ENCODE results near the gene S100A9.

The S100A9 gene

DNA sequence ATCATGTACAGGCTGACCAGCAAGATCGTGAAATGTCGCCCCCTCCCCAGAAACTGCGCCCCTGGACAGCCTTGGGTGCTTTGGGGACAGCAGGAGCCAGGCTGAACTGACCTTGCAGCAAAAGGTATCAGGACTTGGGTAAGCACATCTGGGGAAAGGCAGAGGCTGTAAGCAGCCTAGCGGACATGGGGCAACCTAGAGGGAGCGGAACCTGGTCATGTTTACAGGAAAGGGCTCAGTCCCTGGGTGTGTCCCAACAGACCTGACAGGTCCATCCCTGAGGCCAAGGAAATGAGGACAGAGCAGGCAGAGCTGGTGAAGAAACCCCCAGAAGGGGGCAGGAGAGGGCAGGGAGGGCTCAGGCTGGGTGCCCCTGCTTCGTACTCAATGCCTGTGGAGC, 36.3 kb downstream of the S100A9 start:
- peaks cover 6% of the 10 kb centered on the region for H3K27me3 Mint-ChIP-seq
- H3K27ac Mint-ChIP-seq, result no peak overlapping the region
- H3K4me3 Mint-ChIP-seq, result no peak overlapping the region
- no peaks in the 10 kb centered on the region for H3K9me3 Mint-ChIP-seq
- H3K4me1 Mint-ChIP-seq (ENCODE audit: low read depth), result peaks cover 89% of the 10 kb centered on the region
- intact Hi-C loops (cut with micrococcal nuclease), result no loop called here
- no peaks in the 10 kb centered on the region for H3K36me3 Mint-ChIP-seq (ENCODE audit: low read depth)

DNA sequence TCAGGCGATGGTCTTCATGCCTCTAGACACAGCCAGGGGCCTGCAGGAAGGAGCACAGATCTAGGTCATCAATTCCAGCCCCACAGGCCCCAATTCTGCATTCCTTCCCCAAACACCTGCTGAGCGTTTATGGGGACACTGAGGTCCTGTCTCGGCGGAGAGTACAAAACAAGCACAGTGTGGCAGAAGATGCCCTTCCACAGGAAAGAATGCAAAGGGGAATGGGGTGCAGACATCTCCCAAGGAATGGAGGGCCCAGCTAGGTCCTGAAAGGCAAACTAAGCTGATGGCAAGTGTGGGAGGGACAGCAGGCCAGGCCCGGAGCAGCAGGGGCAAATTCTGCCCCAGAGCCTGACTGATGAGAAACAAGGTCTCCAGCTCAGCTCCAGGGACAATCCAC, 36.7 kb downstream of the S100A9 start:
- H3K27me3 Mint-ChIP-seq, result peaks cover 6% of the 10 kb centered on the region
- H3K4me3 Mint-ChIP-seq, result no peak overlapping the region
- no peaks in the 10 kb centered on the region for H3K9me3 Mint-ChIP-seq
- intact Hi-C loops (cut with micrococcal nuclease), result no loop called here
- no peaks in the 10 kb centered on the region for H3K36me3 Mint-ChIP-seq (ENCODE audit: low read depth)
- peaks cover 88% of the 10 kb centered on the region for H3K4me1 Mint-ChIP-seq (ENCODE audit: low read depth)
- no peak overlapping the region for H3K27ac Mint-ChIP-seq

DNA sequence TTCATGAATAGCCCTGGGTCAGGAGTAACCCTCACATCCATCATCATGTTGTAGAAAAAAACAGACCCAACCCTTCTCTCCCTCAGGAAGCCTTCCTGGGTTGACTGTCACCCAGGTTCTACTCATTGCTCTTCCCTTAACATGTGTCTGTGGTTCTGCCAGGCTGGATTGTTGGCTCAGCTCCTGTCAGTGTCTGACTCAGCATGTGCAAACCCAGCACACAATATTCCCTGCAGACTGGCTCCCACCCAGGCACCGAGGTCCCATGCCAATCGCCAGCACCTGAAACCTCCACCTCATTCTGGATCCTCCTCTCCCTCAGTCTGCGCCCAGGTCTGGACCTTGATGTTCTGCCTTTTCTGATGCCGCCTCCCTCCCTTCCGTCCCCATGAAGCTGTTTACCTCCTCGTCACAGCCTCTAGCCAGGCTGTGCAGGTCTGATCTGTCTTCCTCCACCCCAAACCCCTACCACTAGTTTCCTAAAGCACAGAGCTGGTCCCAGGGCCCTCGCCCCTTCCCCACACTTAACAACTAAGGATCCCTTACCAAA, 37.6 kb downstream of the S100A9 start:
- H3K4me3 Mint-ChIP-seq, result no peak overlapping the region
- H3K4me1 Mint-ChIP-seq (ENCODE audit: low read depth), result peaks cover 87% of the 10 kb centered on the region
- H3K27me3 Mint-ChIP-seq, result peaks cover 6% of the 10 kb centered on the region
- H3K9me3 Mint-ChIP-seq, result no peaks in the 10 kb centered on the region
- H3K36me3 Mint-ChIP-seq (ENCODE audit: low read depth), result no peaks in the 10 kb centered on the region
- intact Hi-C loops (cut with micrococcal nuclease), result no loop called here
- peak overlapping the region; percentile 5 for H3K27ac Mint-ChIP-seq

DNA sequence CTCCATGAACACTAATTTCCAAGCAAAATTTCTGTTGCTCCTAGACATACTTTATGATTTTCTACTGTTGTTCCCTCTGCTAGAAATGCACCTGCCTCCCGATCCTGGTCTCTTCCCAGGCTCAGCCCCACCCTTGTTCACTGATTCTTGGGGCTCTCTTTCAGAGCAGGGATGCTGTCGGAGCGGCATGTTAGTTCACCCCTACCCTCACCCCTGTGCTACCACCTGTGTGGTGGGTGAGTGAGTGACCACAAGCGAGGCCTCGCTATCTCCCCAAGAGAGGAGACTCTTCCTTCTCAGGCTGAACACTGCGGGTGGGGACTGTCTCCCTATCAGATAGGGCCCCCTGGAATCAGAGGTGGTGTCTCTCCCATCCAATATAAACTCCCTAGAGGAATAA, 38.1 kb downstream of the S100A9 start:
- Mint-ChIP-seq H3K36me3 (ENCODE audit: low read depth) (no peaks in the 10 kb centered on the region), H3K4me1 (ENCODE audit: low read depth) (peaks cover 81% of the 10 kb centered on the region), H3K27me3 (peaks cover 6% of the 10 kb centered on the region), H3K9me3 (no peaks in the 10 kb centered on the region), H3K27ac (peak overlapping the region; percentile 5), H3K4me3 (no peak overlapping the region)
- intact Hi-C loops (cut with micrococcal nuclease), result no loop called here

DNA sequence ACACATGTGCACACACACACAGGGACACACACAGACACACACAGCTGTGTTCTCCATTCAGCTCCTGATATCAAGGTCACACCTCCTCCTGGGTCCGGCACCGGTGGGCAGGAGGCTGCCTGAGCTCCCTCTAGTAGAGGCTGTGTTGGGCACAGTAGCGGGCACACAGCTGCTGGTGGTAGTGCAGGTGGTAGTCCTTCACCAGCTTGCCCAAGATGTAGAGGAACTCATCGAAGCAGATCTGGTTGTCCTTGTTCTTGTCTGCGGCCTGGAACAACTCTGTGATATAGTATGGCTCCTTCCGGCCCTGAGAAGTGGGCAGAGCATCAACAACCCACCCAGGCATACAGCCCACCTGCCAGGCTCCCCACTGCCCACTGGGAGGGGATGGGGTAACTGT, 38.8 kb downstream of the S100A9 start:
- intact Hi-C loops (cut with micrococcal nuclease), result no loop called here
- no peaks in the 10 kb centered on the region for H3K9me3 Mint-ChIP-seq
- H3K36me3 Mint-ChIP-seq (ENCODE audit: low read depth), result no peaks in the 10 kb centered on the region
- H3K4me1 Mint-ChIP-seq (ENCODE audit: low read depth), result peaks cover 75% of the 10 kb centered on the region
- no peak overlapping the region for H3K4me3 Mint-ChIP-seq
- peak overlapping the region; percentile 20 for H3K27ac Mint-ChIP-seq
- peaks cover 6% of the 10 kb centered on the region for H3K27me3 Mint-ChIP-seq

DNA sequence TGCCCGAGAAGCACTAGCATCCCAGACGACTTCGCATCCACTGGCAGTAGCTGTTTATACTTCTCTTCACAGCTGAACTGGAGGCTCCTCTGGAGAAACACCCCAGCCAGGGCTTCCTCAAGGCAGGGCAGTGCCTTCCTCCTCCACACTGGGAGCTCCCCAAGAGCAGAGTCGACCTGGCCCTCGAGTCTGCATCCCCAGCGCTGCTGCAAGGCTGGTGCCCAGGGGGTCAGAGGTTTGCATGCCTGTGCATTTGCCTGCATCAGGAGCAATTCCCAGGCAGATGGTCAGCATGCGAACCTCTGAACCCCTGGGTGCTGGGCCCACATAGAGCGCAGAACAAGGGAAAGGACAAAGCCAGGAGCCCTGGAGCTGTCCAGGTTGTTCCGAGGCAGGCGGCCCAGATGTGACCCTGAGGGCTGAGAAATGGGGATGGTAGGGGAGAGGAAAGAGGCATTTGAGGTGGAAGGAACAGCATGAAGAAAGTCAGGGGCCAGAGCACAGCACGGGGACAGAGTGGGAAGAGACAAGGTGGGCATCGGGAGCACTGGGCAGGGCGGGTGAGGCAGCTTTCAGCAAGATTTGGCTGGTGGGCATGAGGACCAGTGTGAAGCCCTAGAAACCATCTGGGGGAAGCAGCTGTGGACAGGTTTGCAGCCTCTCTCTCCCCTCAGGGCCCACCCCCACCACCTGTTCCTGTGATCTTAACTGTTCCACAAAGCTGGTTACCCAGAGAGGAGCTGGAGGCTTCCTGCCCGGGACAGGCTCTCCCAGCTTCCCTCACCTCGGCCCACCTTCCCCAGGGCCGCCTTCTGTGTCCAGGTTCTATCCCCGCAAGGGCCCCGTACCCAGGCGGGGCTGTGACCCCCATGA, 39.6 kb downstream of the S100A9 start:
- Mint-ChIP-seq H3K36me3 (ENCODE audit: low read depth) (no peaks in the 10 kb centered on the region), H3K4me3 (no peak overlapping the region), H3K9me3 (no peaks in the 10 kb centered on the region), H3K27ac (no peak overlapping the region), H3K4me1 (ENCODE audit: low read depth) (peaks cover 74% of the 10 kb centered on the region), H3K27me3 (peaks cover 6% of the 10 kb centered on the region)
- intact Hi-C loops (cut with micrococcal nuclease), result no loop called here

DNA sequence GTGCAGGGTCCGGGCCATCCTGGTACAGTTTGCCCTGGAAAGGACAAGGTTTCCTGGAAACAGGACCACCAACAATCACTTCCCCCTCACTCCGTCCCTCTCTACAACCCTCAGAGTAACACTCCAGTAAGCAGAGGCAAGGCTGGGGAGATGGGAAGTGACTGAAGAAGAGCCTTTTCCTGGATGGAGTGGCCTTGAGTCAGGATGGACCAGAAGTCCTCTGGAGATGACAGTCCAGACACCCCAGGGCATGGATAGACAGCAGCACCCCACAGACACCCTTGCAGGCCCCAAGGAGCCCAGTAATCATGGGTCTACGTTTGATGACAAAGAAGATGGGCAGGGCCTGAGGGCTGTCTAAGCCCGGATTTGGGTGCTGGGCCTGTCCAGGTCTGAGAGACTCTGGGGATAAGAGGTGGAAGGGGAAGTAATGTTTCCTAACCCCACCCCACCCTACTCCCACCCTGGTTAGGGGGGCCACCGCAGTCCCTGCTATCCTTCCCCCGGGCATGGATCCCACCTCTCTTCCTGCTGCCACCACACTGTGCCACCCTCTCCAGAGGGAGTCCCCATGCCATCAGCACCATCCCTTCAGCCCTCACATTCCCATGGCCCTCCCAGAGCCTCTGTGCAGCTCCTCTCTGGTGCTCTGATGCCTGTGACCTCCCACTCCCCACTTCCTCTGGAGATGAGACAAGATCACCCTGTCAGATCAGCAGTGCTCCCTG, 40.4 kb downstream of the S100A9 start:
- H3K4me3 Mint-ChIP-seq, result no peak overlapping the region
- peaks cover 6% of the 10 kb centered on the region for H3K27me3 Mint-ChIP-seq
- H3K27ac Mint-ChIP-seq, result no peak overlapping the region
- no peaks in the 10 kb centered on the region for H3K36me3 Mint-ChIP-seq (ENCODE audit: low read depth)
- intact Hi-C loops (cut with micrococcal nuclease), result no loop called here
- peaks cover 69% of the 10 kb centered on the region for H3K4me1 Mint-ChIP-seq (ENCODE audit: low read depth)
- no peaks in the 10 kb centered on the region for H3K9me3 Mint-ChIP-seq

DNA sequence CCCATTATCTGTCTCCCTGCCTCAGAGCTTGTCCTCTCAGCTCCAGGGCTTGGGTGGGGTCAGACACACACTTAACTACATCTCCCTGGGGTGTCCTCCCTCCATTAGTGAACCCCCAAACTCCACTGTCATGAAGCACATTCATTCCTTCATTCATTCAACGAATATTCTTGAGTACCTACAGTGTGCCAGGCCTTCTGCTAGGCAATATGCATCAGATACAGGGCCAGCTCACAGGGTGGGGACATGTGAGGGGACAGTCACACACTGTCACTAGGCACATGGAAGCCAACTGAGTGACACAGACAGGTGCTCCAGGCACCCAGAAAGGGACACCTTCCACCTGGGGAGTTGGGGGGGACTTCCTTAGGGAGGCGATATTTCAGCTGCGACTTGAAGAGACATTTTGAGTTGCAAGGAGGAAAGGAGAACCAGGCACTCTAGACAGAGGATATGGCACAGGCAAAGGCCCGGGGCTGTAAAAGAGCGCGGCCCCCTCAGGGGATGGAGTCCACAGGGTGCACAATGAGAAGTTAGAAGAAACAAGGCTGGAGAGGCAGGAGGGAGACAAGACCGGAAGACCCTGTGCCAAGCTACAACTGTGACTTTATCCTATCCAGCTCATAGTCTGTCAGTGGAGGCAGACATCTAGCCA, 41.9 kb downstream of the S100A9 start:
- H3K27me3 Mint-ChIP-seq, result peaks cover 4% of the 10 kb centered on the region

DNA sequence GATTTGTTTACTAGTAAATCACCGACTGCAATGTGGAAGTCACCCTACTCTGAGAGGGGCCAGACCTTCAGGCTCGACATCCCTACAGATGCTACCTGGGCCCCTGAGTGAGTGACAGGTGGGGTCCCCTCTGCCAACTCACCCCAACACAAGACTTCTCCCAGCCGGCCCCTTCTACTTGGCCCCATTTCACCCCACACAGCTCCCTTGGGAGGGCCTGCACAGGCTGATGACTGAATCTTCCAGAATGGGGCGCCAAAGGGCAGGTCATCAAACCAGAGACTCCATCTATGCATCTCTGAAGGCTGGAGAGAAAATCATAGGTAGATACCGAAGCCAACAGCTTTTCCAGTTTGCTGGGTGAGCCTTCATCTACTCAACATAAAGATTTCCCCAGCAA, 42.6 kb downstream of the S100A9 start:
- Mint-ChIP-seq H3K27ac (no peak overlapping the region), H3K9me3 (no peaks in the 10 kb centered on the region), H3K27me3 (peaks cover 4% of the 10 kb centered on the region), H3K4me3 (no peak overlapping the region), H3K36me3 (ENCODE audit: low read depth) (no peaks in the 10 kb centered on the region), H3K4me1 (ENCODE audit: low read depth) (peaks cover 70% of the 10 kb centered on the region)
- intact Hi-C loops (cut with micrococcal nuclease), result loop anchor here (5.0 kb wide), 1 partner anchor 92 kb away; no protein-coding TSS in a partner anchor

More for the DNA sequence above, 41.9 kb downstream of the S100A9 start:
- Mint-ChIP-seq H3K27ac (peak overlapping the region; percentile 3), H3K4me3 (no peak overlapping the region), H3K4me1 (ENCODE audit: low read depth) (peaks cover 73% of the 10 kb centered on the region), H3K36me3 (ENCODE audit: low read depth) (no peaks in the 10 kb centered on the region), H3K9me3 (no peaks in the 10 kb centered on the region)
- intact Hi-C loops (cut with micrococcal nuclease), result loop anchor here (5.0 kb wide), 1 partner anchor 93 kb away; no protein-coding TSS in a partner anchor

DNA sequence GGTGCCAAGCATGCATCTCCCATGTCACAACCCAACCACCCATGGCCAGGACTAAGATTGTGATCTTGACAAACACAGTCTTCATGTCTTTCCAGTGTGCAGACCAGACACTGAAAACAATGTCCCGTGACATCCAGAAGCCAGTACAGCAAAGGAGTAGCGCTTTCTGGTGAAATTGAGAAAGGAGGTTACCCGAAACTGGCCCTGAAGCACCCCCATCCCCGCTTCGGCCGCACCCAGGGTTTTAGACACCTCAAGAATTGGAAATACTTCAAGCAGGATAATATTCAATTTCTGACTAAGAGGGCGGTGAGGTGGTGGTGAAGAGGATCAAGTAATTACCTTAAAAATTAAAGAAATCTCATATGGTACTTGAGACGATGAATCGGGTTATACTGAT, 43.8 kb downstream of the S100A9 start:
- Mint-ChIP-seq H3K4me1 (ENCODE audit: low read depth) (peaks cover 60% of the 10 kb centered on the region), H3K27me3 (peaks cover 6% of the 10 kb centered on the region), H3K9me3 (no peaks in the 10 kb centered on the region), H3K36me3 (ENCODE audit: low read depth) (no peaks in the 10 kb centered on the region), H3K27ac (no peak overlapping the region), H3K4me3 (no peak overlapping the region)
- intact Hi-C loops (cut with micrococcal nuclease), result loop anchor here (5.0 kb wide), 1 partner anchor 91 kb away; no protein-coding TSS in a partner anchor

DNA sequence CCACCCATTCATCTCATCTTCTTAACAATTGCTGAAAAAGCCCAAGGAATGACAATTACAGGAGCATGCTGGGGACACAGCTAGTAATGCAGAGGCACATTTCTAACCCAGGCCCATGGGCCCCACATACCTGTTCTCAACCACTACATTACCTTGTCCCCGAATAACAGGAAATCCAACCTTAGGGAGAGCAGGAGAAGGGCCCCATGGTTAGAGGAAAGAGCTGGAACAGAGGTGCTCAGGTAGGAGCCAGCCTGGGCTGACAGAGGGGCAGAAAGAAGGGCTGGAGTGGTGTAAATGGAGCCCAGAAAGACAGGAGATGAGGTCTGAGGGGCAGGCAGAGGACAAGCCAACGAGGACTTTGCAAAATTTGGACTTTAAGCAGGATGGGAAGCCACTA, 44.6 kb downstream of the S100A9 start:
- H3K4me1 Mint-ChIP-seq (ENCODE audit: low read depth), result peaks cover 53% of the 10 kb centered on the region
- no peaks in the 10 kb centered on the region for H3K9me3 Mint-ChIP-seq
- peaks cover 8% of the 10 kb centered on the region for H3K27me3 Mint-ChIP-seq
- H3K4me3 Mint-ChIP-seq, result no peak overlapping the region
- intact Hi-C loops (cut with micrococcal nuclease), result loop anchor here (5.0 kb wide), 1 partner anchor 90 kb away; no protein-coding TSS in a partner anchor
- H3K36me3 Mint-ChIP-seq (ENCODE audit: low read depth), result no peaks in the 10 kb centered on the region
- H3K27ac Mint-ChIP-seq, result peak overlapping the region; percentile 49

DNA sequence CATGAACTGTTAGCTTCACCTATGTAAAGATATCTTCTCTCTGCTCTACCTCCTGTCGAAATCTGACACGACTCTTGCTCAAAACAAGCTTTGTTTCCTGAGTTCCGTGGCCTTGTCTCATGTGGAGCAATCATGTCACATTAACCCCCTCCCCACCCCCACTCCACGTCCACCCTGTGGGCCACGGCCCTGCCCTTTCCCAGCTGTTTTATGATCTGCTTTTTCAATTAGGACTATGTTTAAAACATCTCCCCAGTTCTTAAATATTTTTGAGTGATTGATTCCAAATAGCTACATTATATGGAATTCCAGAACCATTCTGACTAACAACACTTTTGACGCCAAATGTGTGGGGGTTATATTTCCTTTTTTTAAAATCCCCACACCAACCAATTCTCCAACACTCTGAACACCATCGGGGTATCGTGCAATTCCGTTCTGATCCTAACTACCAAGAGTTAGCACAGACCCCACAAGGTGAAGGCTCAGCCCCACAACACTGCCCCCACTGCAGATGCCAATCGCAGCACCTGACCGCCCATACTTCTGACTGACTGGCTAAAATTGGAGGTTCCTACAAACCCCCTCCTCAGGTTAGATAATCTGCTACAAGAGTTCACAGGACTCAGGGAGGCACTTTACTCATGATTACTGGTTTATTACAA, 45.9 kb downstream of the S100A9 start:
- Mint-ChIP-seq H3K27me3 (peaks cover 11% of the 10 kb centered on the region), H3K27ac (peak overlapping the region; percentile 49), H3K36me3 (ENCODE audit: low read depth) (no peaks in the 10 kb centered on the region), H3K4me3 (no peak overlapping the region), H3K4me1 (ENCODE audit: low read depth) (peaks cover 53% of the 10 kb centered on the region), H3K9me3 (no peaks in the 10 kb centered on the region)
- intact Hi-C loops (cut with micrococcal nuclease), result loop anchor here (1.0 to 5.0 kb wide), 3 partner anchors 13 to 89 kb away; partner anchors contain the start of gene S100A8

DNA sequence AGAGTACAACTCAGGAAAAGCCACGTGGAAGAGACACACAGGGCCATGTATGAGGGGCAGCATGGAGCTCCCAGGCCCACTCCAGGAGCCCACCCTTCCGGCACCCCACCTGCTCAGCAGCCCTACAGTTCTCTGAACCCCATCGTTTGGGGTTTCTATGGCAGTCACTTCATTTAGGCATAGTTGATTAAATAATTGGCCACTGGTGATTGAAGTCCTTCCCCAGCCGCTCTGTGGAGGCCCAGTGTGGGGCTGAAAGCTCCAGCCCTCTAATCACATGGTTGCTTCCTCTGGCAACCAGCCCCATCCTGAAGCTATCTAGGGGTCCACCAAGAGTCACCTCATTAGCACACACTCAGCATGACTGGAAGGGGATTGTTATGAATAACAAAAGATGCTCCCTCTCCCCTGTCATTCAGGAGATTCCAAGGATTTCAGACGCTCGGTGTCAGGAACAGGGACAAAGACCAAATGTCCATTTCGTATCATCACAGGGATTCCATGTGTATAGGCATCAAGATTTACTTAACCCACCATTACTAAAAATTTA, 46.5 kb downstream of the S100A9 start:
- Mint-ChIP-seq H3K4me1 (ENCODE audit: low read depth) (peaks cover 49% of the 10 kb centered on the region), H3K27me3 (peaks cover 13% of the 10 kb centered on the region), H3K9me3 (no peaks in the 10 kb centered on the region), H3K27ac (peak overlapping the region; percentile 49), H3K36me3 (ENCODE audit: low read depth) (no peaks in the 10 kb centered on the region), H3K4me3 (no peak overlapping the region)
- intact Hi-C loops (cut with micrococcal nuclease), result loop anchor here (1.0 to 5.0 kb wide), 3 partner anchors 13 to 88 kb away; partner anchors contain the start of gene S100A8
